CD4-positive, alpha-beta T cell treated with Interleukin-17A for 4 hours (primary cell): ENCODE data around the gene LGALS7.
"Not testable (repeated sequence)": the region's sequence is repeated elsewhere in the genome, so short reads cannot be mapped to it uniquely, and the experiment has no call there.

Source experiments
- DNase-seq: peaks from one replicate; pipeline ENCODE4 v3.0.0-alpha.2; 2020; ENCODE audit warnings: mixed read lengths

Gene LGALS7

GRCh38 chr19:38797781-38798180 is 24.5 kb upstream of the LGALS7 start:
- DNase-seq = not testable (repeated sequence)

DNA sequence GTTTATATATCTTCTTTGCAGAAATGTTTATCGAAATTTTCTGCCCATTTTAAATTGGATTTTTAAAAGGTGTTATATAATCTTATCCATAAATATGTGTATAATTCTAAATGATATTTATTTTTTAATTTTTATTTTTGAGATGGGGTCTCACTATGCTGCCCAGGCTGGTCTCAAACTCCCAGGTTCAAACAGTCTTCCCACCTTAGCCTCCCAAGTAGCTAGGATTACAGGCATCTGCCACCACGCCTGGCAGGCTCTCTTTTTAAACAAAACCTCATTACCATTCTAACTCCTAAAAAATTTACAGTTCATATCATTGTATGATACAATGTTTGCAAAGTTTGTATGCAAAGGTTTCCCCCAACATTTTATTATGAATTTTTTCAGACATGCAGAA is 22.8 kb upstream of the LGALS7 start:
- DNase-seq = no peak

GRCh38 chr19:38795549-38795948 is 22.2 kb upstream of the LGALS7 start:
- DNase-seq = no peak

GRCh38 chr19:38793671-38794070 is 20.4 kb upstream of the LGALS7 start:
- DNase-seq = no peak

DNA sequence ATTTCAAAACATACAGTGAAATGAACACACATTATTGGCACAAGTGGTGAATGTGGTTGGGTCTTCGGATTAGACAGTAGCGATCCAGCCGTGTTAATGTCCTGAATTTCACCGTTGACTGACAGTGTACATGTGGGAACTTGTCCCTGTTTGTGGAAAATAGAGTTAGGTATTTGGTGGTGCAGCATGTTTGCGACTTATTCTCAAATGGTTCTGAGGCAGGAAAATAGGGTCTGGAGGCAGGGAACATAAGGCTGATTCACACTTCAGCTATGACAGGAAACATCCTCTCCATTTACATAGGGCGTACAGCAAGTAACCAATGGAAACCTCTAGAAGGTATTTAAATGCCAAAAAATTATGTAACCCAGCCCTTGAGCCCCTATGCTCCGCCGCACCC is 19.9 kb upstream of the LGALS7 start:
- DNase-seq = no peak

DNA sequence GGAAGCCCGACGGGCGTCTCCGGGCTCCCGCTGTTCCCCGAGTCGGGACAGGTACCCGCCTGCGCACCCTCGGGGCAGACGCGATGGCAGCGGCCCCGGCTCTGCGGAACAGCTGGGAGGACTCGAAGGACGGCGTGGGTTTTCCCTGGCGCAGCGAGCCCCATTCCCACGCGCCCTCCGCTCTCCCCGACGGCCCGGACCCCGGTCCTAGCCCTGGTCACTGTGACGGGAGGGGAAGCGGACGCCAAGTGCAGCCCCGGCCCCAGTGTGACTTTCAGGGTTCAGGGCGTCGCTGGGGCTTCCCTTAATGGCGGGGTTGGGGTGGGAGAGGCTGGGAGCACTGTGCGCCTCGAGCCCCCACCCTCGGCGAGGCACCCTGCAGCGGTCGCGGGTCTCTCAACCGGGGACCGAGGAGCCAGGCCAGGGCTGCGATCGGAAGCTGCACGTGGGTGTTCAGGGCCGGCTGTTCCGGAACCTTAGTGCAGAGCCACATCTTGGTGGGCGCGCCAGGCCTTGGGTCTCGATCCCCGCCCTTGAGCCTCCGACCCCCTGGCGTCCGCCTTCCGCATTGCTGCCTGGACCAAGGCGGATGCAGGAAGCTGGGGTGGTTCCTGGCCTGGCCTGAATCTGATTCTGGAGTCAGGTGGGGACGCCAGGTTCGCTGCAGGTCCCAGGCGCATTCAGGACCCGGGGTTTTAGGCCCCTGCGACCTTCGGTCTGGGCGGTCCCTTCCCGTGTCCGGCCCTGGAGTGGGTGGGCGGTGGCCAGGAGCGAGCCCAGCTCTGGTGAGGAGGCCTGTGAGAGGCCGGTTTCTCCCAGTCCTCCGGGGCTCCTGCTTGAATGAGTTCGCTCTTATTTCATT is 19.2 kb upstream of the LGALS7 start:
- peak; percentile 59 for DNase-seq

- DNase-seq = not testable (repeated sequence)
Measured at GRCh38 chr19:38791451-38792064, 18.2 kb upstream of the LGALS7 start.

DNA sequence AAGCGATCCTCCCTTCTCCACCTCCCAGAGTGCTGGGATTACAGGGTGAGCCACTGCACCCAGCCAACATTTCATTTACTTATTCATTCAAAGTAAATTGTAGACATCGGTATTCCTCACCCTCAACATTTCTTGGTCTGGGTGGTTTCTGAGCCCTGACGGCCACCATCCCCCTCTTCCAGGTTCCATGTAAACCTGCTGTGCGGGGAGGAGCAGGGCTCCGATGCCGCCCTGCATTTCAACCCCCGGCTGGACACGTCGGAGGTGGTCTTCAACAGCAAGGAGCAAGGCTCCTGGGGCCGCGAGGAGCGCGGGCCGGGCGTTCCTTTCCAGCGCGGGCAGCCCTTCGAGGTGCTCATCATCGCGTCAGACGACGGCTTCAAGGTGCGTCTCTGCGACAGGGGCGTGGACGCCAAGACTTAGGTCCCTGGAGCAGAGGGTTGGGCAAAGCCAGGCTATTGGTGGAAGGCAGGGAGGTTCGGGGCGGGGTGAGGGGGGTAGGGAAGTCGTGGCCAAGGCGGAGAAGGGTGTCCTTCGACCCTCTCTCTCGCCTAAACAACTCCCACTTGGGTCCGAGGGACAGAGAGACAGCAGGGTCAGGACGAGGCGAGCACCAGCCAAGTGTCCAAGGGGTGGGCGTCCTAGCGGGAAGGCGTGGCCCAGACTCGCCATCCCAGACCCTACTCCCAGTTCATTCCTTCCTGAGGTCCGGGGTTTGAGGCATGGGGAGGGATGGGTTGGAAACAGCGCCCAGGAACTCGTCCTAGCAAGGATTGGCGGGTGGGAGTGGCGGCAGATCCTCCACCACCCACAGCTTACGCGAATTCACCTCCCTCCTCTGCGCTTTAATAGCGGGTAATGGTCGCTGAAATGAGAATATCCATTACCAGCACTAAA is 17.4 kb upstream of the LGALS7 start:
- not testable (repeated sequence) for DNase-seq

- no peak for DNase-seq
Measured at GRCh38 chr19:38788478-38789243, 15.3 kb upstream of the LGALS7 start, which contains the start of gene LGALS7B. Gene LGALS7B, plus strand, starts transcription at chr19:38789200. Its CDS starts 27 bp downstream, at chr19:38789227.

- no peak for DNase-seq
Measured at GRCh38 chr19:38786572-38787265, 13.4 kb upstream of the LGALS7 start.

DNA sequence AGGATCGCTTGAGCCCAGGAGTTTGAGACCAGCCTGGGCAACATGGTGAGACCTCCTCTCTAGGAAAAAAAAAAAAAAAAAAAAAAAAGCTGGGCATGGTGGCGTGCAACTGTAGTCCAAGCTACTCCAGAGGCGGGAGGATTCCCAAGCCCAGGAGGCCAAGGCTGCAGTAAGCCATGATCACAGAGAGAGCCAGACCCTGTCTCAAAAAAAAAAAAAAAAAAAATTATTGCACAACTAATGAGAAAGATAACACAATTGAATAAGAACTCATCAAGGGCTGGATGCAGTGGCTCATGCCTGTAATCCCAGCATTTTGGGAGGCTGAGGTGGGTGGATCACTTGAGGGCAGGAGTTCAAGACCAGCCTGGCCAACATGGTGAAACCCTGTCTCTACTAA is 12.7 kb upstream of the LGALS7 start:
- DNase-seq = not testable (repeated sequence)

GRCh38 chr19:38785187-38785699 is 11.9 kb upstream of the LGALS7 start:
- DNase-seq = no peak

GRCh38 chr19:38784224-38784623 is 10.9 kb upstream of the LGALS7 start:
- DNase-seq = no peak

GRCh38 chr19:38782212-38782611 is 8.9 kb upstream of the LGALS7 start:
- not testable (repeated sequence) for DNase-seq

DNA sequence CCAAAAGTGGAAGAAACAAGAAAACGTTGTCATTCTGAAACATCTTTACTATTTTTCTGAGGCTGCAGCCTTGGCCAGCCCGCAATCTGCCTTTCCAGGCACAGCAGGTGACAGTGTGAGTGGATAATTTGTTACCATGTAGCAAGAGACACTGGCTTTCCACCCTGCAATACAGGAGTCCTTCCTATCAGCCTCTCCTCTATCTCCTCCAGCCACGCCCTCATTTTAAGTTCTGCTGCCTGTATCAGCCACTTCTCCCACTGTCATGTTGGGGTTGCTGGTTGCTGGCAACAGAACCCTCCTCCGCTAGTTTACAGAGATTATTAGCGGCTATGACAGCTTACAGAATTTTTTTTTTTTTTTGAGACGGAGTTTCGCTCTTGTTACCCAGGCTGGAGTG is 7.7 kb upstream of the LGALS7 start:
- DNase-seq = no peak

GRCh38 chr19:38780443-38780842 is 7.1 kb upstream of the LGALS7 start:
- no peak for DNase-seq

GRCh38 chr19:38778733-38779132 is 5.4 kb upstream of the LGALS7 start:
- no peak for DNase-seq

DNA sequence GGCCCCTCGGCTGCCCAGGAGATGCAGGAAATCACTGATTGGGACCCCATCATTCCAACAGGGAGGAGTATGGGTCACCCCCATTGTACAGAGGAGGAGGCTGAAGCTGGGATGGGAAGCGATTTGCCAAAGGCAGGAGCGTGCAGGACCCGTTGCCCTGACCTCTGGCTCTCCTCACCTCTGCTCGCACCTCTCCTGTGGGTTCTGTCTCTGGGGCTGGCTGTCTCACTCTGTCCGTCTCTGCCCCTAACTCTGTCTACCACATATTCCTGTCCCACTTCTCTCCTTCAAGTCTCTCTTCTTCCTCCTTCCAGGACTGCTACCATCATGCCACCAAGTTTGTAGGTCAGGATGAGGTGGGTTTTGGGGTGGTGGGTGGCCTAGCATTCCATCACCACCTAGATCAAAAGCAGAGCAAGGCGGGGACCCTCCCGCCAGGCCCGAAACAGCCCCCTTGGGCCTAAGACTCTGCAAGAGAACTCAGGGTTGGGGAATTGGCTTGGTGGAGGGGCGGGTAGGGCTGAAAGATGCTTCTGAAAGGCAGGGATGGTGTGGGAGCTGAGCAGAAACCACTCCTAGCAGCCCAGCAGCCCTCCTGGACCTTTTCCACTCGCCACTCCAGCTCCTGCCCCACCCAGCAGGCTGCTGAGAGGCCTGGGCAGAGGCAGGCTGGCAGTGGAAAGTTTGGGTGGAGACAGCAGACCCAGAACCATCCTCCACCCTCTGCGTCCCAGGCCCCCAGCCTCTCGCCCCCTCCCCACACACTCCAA is 1.0 kb upstream of the LGALS7 start:
- DNase-seq = no peak

- not testable (repeated sequence) for DNase-seq
Measured at GRCh38 chr19:38771569-38771968, 1.7 kb downstream of the LGALS7 start.

GRCh38 chr19:38770949-38771275 is 2.4 kb downstream of the LGALS7 start:
- not testable (repeated sequence) for DNase-seq
